ENCODE results near the gene CHCHD1.
"Not testable (repeated sequence)": the region's sequence is repeated elsewhere in the genome, so short reads cannot be mapped to it uniquely, and the experiment has no call there.

CHCHD1 gene

DNA sequence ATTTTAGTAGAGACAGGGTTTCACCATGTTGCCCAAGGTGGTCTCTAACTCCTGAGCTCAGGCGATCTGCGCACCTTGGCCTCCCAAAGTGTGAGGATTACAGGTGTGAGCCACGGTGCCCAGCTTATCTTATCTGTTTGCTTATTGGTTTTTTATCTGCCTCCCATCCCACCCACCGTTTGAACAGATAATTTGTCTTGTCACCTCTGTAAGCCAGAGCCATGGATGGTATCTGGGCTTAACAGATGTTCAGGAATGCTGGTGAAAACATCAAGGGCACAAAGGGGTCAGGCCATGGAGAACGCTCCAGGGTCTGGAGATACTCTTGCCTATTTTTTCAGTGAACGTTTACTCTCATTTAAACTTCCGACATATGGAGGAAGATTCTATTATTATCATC, 41.5 kb downstream of the CHCHD1 start:
- Histone ChIP-seq H3K36me3 (ENCODE audit: insufficient read depth, low read length) (no peaks in the 10 kb centered on the region), H3K27ac (no peak overlapping the region), H3K9me3 (ENCODE audit: low read depth, low read length) (no peaks in the 10 kb centered on the region), H3K4me3 (no peak overlapping the region), H3K9ac (ENCODE audit: insufficient read length) (no peak overlapping the region)
- TF ChIP-seq POLR2AphosphoS5 (IDR thresholded peaks at IDR 0.05; ENCODE audit: borderline replicate concordance, low read depth, low read length) (no peak), EZH2 (IDR thresholded peaks at IDR 0.05) (no peak), FOXP2 (optimal IDR thresholded peaks at IDR 0.05; ENCODE audit: control extremely low read depth, extremely low read length, insufficient read depth) (no peak)
- no peak for DNase-seq (ENCODE audit: low read depth, low spot score)

DNA sequence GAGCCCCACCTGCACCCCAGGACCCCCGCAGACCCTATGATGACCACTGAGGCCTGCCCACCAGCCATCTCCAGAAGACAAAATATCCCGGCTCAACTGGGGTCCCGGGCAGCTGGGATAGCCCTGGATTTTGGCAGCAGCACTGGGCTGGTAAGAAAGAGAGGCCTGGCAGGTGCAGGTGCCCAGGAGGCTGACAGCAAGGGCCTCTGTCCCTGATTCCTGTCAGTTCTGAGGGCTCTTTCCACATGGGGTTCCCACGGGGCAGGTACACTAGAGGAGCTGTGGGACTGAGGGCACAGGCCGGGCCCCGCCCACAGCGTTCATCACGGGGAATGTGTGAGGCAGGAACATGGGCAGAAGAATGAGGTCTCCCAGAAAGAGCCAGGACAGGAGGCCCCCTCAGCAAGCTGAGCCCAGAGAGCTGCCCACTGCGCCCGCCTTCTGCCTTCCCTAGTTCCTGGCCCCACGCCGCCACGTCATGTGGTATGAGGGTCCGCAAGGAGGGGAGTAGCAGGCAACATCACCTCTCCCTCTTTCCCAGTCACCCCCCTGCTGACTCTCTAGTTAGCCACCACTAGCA, 42.4 kb downstream of the CHCHD1 start:
- no peak overlapping the region for H3K4me3 ChIP-seq
- H3K9ac ChIP-seq (ENCODE audit: insufficient read length), result no peak overlapping the region
- H3K27ac ChIP-seq, result no peak overlapping the region
- no peaks in the 10 kb centered on the region for H3K9me3 ChIP-seq (ENCODE audit: low read depth, low read length)
- TF ChIP-seq FOXP2 (optimal IDR thresholded peaks at IDR 0.05; ENCODE audit: control extremely low read depth, extremely low read length, insufficient read depth), result no peak
- TF ChIP-seq POLR2AphosphoS5 (IDR thresholded peaks at IDR 0.05; ENCODE audit: borderline replicate concordance, low read depth, low read length), result no peak
- no peak for TF ChIP-seq EZH2 (IDR thresholded peaks at IDR 0.05)
- H3K36me3 ChIP-seq (ENCODE audit: insufficient read depth, low read length), result no peaks in the 10 kb centered on the region
- no peak for DNase-seq (ENCODE audit: low read depth, low spot score)

DNA sequence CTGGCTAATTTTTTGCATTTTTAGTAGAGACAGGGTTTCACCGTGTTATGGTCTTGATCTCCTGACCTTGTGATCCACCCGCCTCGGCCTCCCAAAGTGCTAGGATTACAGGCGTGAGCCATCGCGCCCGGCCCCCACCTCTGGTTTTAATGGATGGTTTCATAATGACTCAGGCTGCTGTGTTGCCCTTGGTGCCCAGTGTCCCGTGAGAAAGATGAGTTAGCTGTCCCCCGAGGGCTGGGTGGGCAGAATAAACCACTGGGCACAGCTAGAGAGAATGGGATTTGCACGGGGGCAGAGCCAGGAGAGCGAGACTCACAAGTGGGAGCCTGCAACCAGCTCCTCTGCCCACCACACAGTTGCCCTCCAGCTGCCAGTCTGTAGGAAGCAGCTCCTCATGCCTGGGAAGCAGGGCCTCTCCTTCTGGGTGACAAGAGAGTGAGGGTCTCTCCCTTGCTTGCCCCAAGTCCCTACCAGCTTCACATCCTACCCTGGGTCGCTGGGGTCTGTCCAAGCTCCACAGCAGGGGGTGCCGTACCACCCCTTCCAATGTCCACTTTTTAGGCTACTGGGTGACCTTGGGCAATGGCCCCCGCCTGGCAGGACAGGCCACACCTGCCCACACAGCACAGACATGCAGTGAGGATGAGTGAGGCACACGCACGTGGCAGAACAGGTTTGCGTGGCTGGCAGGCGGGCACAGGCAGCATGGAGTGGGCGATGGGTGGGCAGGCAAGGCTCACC, 45.7 kb downstream of the CHCHD1 start:
- H3K9me3 ChIP-seq (ENCODE audit: low read depth, low read length), result no peaks in the 10 kb centered on the region
- H3K9ac ChIP-seq (ENCODE audit: insufficient read length), result no peak overlapping the region
- H3K27ac ChIP-seq, result no peak overlapping the region
- no peak for DNase-seq (ENCODE audit: low read depth, low spot score)
- H3K36me3 ChIP-seq (ENCODE audit: insufficient read depth, low read length), result no peaks in the 10 kb centered on the region
- no peak overlapping the region for H3K4me3 ChIP-seq
- TF ChIP-seq POLR2AphosphoS5 (IDR thresholded peaks at IDR 0.05; ENCODE audit: borderline replicate concordance, low read depth, low read length) (no peak), FOXP2 (optimal IDR thresholded peaks at IDR 0.05; ENCODE audit: control extremely low read depth, extremely low read length, insufficient read depth) (no peak), EZH2 (IDR thresholded peaks at IDR 0.05) (no peak)

GRCh38 chr10:73828161-73828560, 46.3 kb downstream of the CHCHD1 start:
- H3K36me3 ChIP-seq (ENCODE audit: insufficient read depth, low read length), result no peaks in the 10 kb centered on the region
- H3K9me3 ChIP-seq (ENCODE audit: low read depth, low read length), result no peaks in the 10 kb centered on the region
- H3K9ac ChIP-seq (ENCODE audit: insufficient read length), result no peak overlapping the region
- H3K27ac ChIP-seq, result no peak overlapping the region
- H3K4me3 ChIP-seq, result no peak overlapping the region
- no peak for DNase-seq (ENCODE audit: low read depth, low spot score)
- TF ChIP-seq EZH2 (IDR thresholded peaks at IDR 0.05) (no peak), FOXP2 (optimal IDR thresholded peaks at IDR 0.05; ENCODE audit: control extremely low read depth, extremely low read length, insufficient read depth) (no peak), POLR2AphosphoS5 (IDR thresholded peaks at IDR 0.05; ENCODE audit: borderline replicate concordance, low read depth, low read length) (no peak)

DNA sequence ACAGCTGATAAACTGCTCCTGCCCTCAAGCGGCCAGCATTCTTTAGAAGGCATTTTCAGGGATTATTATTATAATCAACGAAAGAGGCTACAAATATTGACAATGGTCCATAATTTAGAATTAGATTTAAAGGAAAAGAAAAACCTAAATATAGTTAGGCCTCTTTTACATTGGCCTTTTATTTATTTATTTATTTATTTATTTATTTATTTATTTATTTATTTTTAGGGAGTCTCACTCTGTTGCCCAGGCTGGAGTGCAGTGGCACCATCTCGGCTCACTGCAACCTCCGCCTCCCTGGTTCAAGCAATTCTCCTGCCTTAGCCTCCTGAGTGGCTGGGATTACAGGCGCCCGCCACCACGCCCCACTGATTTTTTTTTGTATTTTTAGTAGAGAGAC, 47.2 kb downstream of the CHCHD1 start:
- not testable (repeated sequence) for H3K36me3 ChIP-seq (ENCODE audit: insufficient read depth, low read length); DNase-seq (ENCODE audit: low read depth, low spot score); H3K27ac ChIP-seq; H3K4me3 ChIP-seq; H3K9me3 ChIP-seq (ENCODE audit: low read depth, low read length); H3K9ac ChIP-seq (ENCODE audit: insufficient read length)
